GM19035 (cell line): ENCODE measurements around the gene SEMA6B.

Source experiments
- ATAC-seq: cut with Tn5 transposase; IDR thresholded peaks from one replicate; pipeline ENCODE4 v1.9.1; 2021; ENCODE audit not compliant: unreplicated experiment

The SEMA6B gene

GRCh38 chr19:4511300-4512054 lies 48.0 kb downstream of the SEMA6B start:
- ATAC-seq, result no peak

- no peak for ATAC-seq
Measured at GRCh38 chr19:4510435-4511255, 48.8 kb downstream of the SEMA6B start.

GRCh38 chr19:4508698-4509097 lies 50.8 kb downstream of the SEMA6B start:
- ATAC-seq, result no peak

- no peak for ATAC-seq
Measured at GRCh38 chr19:4507804-4508203, 51.7 kb downstream of the SEMA6B start.

- ATAC-seq, result no peak
Measured at GRCh38 chr19:4507150-4507452, 52.4 kb downstream of the SEMA6B start.

GRCh38 chr19:4506449-4507149 lies 52.9 kb downstream of the SEMA6B start:
- ATAC-seq, result no peak

- no peak for ATAC-seq
Measured at GRCh38 chr19:4505570-4506448, 53.7 kb downstream of the SEMA6B start.

GRCh38 chr19:4504891-4505569 lies 54.5 kb downstream of the SEMA6B start:
- ATAC-seq, result no peak

- ATAC-seq, result no peak
Measured at GRCh38 chr19:4504297-4504701, 55.2 kb downstream of the SEMA6B start.

GRCh38 chr19:4503825-4504170 lies 55.7 kb downstream of the SEMA6B start:
- ATAC-seq, result no peak

GRCh38 chr19:4503132-4503824 lies 56.2 kb downstream of the SEMA6B start:
- no peak for ATAC-seq

- no peak for ATAC-seq
Measured at GRCh38 chr19:4502282-4503131, 57.0 kb downstream of the SEMA6B start.

- ATAC-seq, result no peak
Measured at GRCh38 chr19:4501691-4502090, 57.8 kb downstream of the SEMA6B start.

GRCh38 chr19:4500841-4501591 lies 58.5 kb downstream of the SEMA6B start:
- ATAC-seq, result no peak

- ATAC-seq, result no peak
Measured at GRCh38 chr19:4499855-4500254, 59.6 kb downstream of the SEMA6B start.

GRCh38 chr19:4499318-4499717 lies 60.2 kb downstream of the SEMA6B start:
- no peak for ATAC-seq

GRCh38 chr19:4498694-4499093 lies 60.8 kb downstream of the SEMA6B start:
- ATAC-seq, result no peak

- no peak for ATAC-seq
Measured at GRCh38 chr19:4497770-4498389, 61.6 kb downstream of the SEMA6B start.
